ENCODE results near the gene ATE1. TPM values are rescaled to one million over a fixed set of nuclear protein-coding genes. Genes with fewer than 3 reads are reported as not detected.

Gene ATE1
- total RNA-seq, 1 donor from 2014 or later, result 24.9 TPM

DNA sequence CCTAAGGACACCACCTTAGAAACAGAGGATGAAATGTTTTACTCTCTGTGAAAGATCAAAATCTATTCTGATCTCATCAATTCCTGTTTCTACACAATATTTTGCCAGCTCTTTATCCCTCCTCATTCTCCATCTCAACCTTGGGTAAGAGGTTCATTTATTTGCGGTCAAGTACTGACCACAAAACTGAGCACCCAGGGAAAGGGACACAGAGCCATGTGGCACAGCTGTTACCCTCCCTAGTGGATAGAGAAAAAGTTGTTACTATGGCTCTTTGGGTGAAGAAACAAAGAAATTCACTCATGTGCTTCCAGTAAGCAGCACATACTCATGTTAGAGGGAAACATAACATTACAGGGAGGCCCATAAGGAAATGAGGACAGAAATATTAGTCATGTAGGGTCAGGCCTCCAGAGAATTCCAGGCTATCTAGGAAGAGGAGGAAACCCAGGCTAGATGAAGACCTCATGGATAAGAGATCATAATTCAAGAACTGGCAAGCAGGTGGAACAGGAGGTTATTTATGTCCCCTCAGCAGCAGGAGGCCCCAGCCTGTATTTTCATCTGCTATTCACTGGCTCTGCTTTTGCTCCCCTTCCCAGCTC, 114.5 kb downstream of the ATE1 start:
- peaks cover 1% of the 10 kb centered on the region for H3K36me3 ChIP-seq (ENCODE audit: control insufficient read depth, insufficient read depth, low read length)
- no peak overlapping the region for H3K4me3 ChIP-seq (ENCODE audit: low read depth, low read length)
- no peak for TF ChIP-seq CTCF (IDR thresholded peaks at IDR 0.05; ENCODE audit: insufficient read depth, low read length, poor library complexity, severe bottlenecking)
- DNase-seq (ENCODE audit: low read depth), result no peak
- H3K27me3 ChIP-seq (ENCODE audit: control insufficient read depth, insufficient read depth, low read length), result no peaks in the 10 kb centered on the region

GRCh38 chr10:121812031-121812430, 115.8 kb downstream of the ATE1 start:
- no peak for TF ChIP-seq CTCF (IDR thresholded peaks at IDR 0.05; ENCODE audit: insufficient read depth, low read length, poor library complexity, severe bottlenecking)
- Histone ChIP-seq H3K27me3 (ENCODE audit: control insufficient read depth, insufficient read depth, low read length) (no peaks in the 10 kb centered on the region), H3K4me3 (ENCODE audit: low read depth, low read length) (no peak overlapping the region), H3K36me3 (ENCODE audit: control insufficient read depth, insufficient read depth, low read length) (peaks cover 1% of the 10 kb centered on the region)
- DNase-seq (ENCODE audit: low read depth), result no peak

DNA sequence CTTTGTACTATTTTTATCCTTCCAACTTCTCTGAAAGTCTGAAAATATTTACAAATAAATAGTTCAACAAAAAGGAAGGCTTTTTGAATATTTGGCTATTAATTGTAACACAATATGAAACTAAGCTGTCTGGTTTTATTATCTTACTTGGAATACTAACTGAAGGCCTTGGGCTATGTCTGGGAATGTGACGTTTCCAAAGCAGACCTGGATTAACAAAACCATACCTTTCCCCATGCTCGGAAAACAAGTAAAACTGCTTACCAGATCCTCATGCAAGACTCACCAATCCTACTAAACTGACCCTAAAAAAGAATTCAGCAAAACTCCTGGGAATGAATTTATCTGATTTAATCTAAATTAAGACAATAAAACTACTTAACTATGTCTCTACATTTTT, 116.4 kb downstream of the ATE1 start:
- Histone ChIP-seq H3K36me3 (ENCODE audit: control insufficient read depth, insufficient read depth, low read length) (peaks cover 1% of the 10 kb centered on the region), H3K4me3 (ENCODE audit: low read depth, low read length) (no peak overlapping the region), H3K27me3 (ENCODE audit: control insufficient read depth, insufficient read depth, low read length) (no peaks in the 10 kb centered on the region)
- no peak for TF ChIP-seq CTCF (IDR thresholded peaks at IDR 0.05; ENCODE audit: insufficient read depth, low read length, poor library complexity, severe bottlenecking)
- DNase-seq (ENCODE audit: low read depth), result no peak

DNA sequence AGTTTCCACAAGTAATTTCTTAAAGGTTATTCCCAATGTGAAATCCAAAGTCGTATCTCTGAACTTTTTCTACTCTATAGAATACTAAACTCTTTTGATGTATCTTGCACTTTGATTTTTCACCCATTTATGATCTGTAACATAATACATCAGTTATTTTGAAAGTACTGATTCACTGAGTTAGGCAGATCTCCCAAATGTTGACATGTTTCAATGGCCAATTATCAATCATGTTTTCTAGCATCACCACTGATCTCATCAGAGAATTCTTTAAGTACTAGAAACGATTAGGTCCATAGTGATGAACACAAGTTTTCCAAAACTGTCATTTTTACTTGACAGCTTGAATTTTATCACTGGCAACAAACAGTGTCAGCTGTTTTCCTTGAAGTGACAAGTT, 119.0 kb downstream of the ATE1 start:
- no peak for TF ChIP-seq CTCF (IDR thresholded peaks at IDR 0.05; ENCODE audit: insufficient read depth, low read length, poor library complexity, severe bottlenecking)
- DNase-seq (ENCODE audit: low read depth), result no peak
- no peaks in the 10 kb centered on the region for H3K27me3 ChIP-seq (ENCODE audit: control insufficient read depth, insufficient read depth, low read length)
- H3K4me3 ChIP-seq (ENCODE audit: low read depth, low read length), result no peak overlapping the region
- no peaks in the 10 kb centered on the region for H3K36me3 ChIP-seq (ENCODE audit: control insufficient read depth, insufficient read depth, low read length)

DNA sequence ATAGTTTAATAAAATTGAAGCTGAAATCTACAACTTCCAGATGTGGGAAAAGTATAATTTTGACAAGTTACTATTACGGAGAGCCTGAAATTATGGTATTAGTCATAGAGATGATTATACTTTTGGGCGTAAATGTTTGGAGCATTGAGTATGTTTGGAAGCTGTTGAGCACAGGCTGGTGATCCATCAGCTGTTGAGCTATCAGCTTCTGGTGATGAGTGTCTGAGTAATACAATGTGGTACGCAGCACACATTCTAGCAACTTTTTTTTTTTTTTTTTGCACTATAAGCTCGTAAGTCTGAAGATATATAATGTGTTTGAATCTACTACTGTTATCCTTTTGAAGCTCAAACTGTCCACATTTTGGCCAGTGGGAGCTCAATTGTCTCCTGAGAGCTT, 123.4 kb downstream of the ATE1 start:
- Histone ChIP-seq H3K36me3 (ENCODE audit: control insufficient read depth, insufficient read depth, low read length) (no peaks in the 10 kb centered on the region), H3K4me3 (ENCODE audit: low read depth, low read length) (no peak overlapping the region), H3K27me3 (ENCODE audit: control insufficient read depth, insufficient read depth, low read length) (no peaks in the 10 kb centered on the region)
- no peak for TF ChIP-seq CTCF (IDR thresholded peaks at IDR 0.05; ENCODE audit: insufficient read depth, low read length, poor library complexity, severe bottlenecking)
- no peak for DNase-seq (ENCODE audit: low read depth)

GRCh38 chr10:121803611-121804010, 124.2 kb downstream of the ATE1 start:
- no peak overlapping the region for H3K4me3 ChIP-seq (ENCODE audit: low read depth, low read length)
- no peaks in the 10 kb centered on the region for H3K36me3 ChIP-seq (ENCODE audit: control insufficient read depth, insufficient read depth, low read length)
- no peaks in the 10 kb centered on the region for H3K27me3 ChIP-seq (ENCODE audit: control insufficient read depth, insufficient read depth, low read length)
- no peak for DNase-seq (ENCODE audit: low read depth)
- no peak for TF ChIP-seq CTCF (IDR thresholded peaks at IDR 0.05; ENCODE audit: insufficient read depth, low read length, poor library complexity, severe bottlenecking)

All from kidney epithelial cell (primary cell).